GM12878 (cell line): ENCODE data around the gene GOLGA5. TPM values are rescaled to one million over a fixed set of nuclear protein-coding genes. Genes with fewer than 3 reads are reported as not detected.

Source experiments
- ATAC-seq: fragments of 200-7000 bp; cut with Tn5 transposase; 3 replicates; pipeline ENCODE4 v1.9.1; 2020; ENCODE audit warnings: mild to moderate bottlenecking, moderate library complexity
- BruUV-seq: library from RNA; stranded (reverse); fragments of 400-500 nt; replicated peaks from 2 replicates; lab custom pipeline; 2021; lab: Mats Ljungman, UMichigan
- CTCF ChIA-PET: fragments of 300-600 bp; sonication (Branson Sonifier 250); formaldehyde crosslinking; extraction: SDS; loops from one replicate; lab custom pipeline; 2021; ENCODE audit warnings: inconsistent platforms; lab: Yijun Ruan, JAX
- POLR2A ChIA-PET: fragments of 350-600 bp; formaldehyde crosslinking; extraction: SDS; loops from one replicate; lab custom pipeline; 2021; ENCODE audit warnings: inconsistent platforms; lab: Charles Lee
- RAD21 ChIA-PET: fragments of 300-600 bp; sonication (Branson Sonifier 250); formaldehyde crosslinking; loops from one replicate; lab custom pipeline; 2023; ENCODE audit warnings: antibody characterized with exemption; ENCODE audit not compliant: unreplicated experiment; lab: Charles Lee
- SMC1A ChIA-PET: fragments of 300-600 bp; sonication (Branson Sonifier 250); formaldehyde crosslinking; loops from one replicate; lab custom pipeline; 2023; ENCODE audit not compliant: unreplicated experiment, uncharacterized antibody; lab: Charles Lee
- DNase-seq: peaks from one replicate; pipeline ENCODE4 v3.0.0-alpha.2; 2011; ENCODE audit warnings: low read depth, low spot score
- FAIRE-seq: peaks from 3 replicates; lab custom pipeline; 2011; peaks lifted over from hg19 to GRCh38; lab: Jason Lieb, UNC
- H2AFZ ChIP-seq: 2 replicates; pipeline ENCODE4 v1.6.0; 2011; ENCODE audit warnings: low read depth, low read length, control low read depth; ENCODE audit not compliant: control insufficient read depth
- H3K27ac ChIP-seq: 2 replicates; pipeline ENCODE4 v1.5.1; 2011; ENCODE audit warnings: control low read depth; ENCODE audit not compliant: control insufficient read depth, insufficient read depth
- H3K27me3 ChIP-seq, 2 experiments: replicated peaks in 1 of 2; 2 replicates each; pipeline versions ENCODE4 v1.6.0 to v1.6.1; 2011; ENCODE audit warnings: low read length in 1 of 2; ENCODE audit not compliant: control insufficient read depth in 2 of 2, insufficient read depth in 2 of 2
- H3K36me3 ChIP-seq, 2 experiments: 2 replicates each; pipeline ENCODE4 v1.5.1; 2011; ENCODE audit warnings: low read length in 1 of 2; ENCODE audit not compliant: control insufficient read depth in 2 of 2, insufficient read depth in 2 of 2
- H3K4me1 ChIP-seq: 2 replicates; pipeline ENCODE4 v1.6.1; 2011; ENCODE audit warnings: mild to moderate bottlenecking, low read length, moderate library complexity, mixed read lengths; ENCODE audit not compliant: control insufficient read depth, insufficient read depth
- H3K4me2 ChIP-seq: 2 replicates; pipeline ENCODE4 v1.6.0; 2011; ENCODE audit warnings: control low read depth; ENCODE audit not compliant: control insufficient read depth, insufficient read depth
- H3K4me3 ChIP-seq: fragments of 200-600 bp; sonication (generic); 2 replicates; pipeline ENCODE4 v1.5.1; 2016
- H3K79me2 ChIP-seq: 2 replicates; pipeline ENCODE4 v1.6.0; 2011; ENCODE audit warnings: low read length; ENCODE audit not compliant: control insufficient read depth, insufficient read depth
- H3K9ac ChIP-seq: 2 replicates; pipeline ENCODE4 v1.8.0; 2011; ENCODE audit warnings: low read length, control low read depth, mixed read lengths; ENCODE audit not compliant: control insufficient read depth, insufficient read depth
- H3K9me3 ChIP-seq: replicated peaks from 3 replicates; pipeline ENCODE4 v1.5.1; 2011; ENCODE audit warnings: mild to moderate bottlenecking, low read length; ENCODE audit not compliant: control insufficient read depth, insufficient read depth
- H4K20me1 ChIP-seq: 2 replicates; pipeline ENCODE4 v1.6.0; 2011; ENCODE audit not compliant: control insufficient read depth, insufficient read depth
- CBFB ChIP-seq: IDR thresholded peaks from 2 replicates; pipeline ENCODE4 v1.6.1; 2016; ENCODE audit warnings: antibody characterized with exemption, low read depth
- CHD2 ChIP-seq: IDR thresholded peaks from 2 replicates; pipeline ENCODE4 v1.6.1; 2011; ENCODE audit warnings: low read depth, low read length, improper control_type of control experiment, borderline replicate concordance
- EP300 ChIP-seq, 2 experiments: fragments of 150-350 bp in 1 of 2; IDR thresholded peaks; 2 replicates each; pipeline ENCODE4 v1.6.1; 2011 to 2012; ENCODE audit warnings: low read depth in 2 of 2, low read length in 2 of 2, borderline replicate concordance in 1 of 2, improper control_type of control experiment in 1 of 2, inconsistent platforms in 1 of 2; ENCODE audit not compliant: control insufficient read depth in 1 of 2
- ESRRA ChIP-seq: IDR thresholded peaks from 2 replicates; pipeline ENCODE4 v1.6.1; 2012; ENCODE audit warnings: mild to moderate bottlenecking, low read length, improper control_type of control experiment
- FOXM1 ChIP-seq: IDR thresholded peaks from 2 replicates; pipeline ENCODE4 v1.6.1; 2012; ENCODE audit warnings: low read depth, mild to moderate bottlenecking, inconsistent platforms, low read length, moderate library complexity
- KAT2A ChIP-seq: conservative IDR thresholded peaks from 2 replicates; pipeline ENCODE4 v1.6.1; 2011; ENCODE audit warnings: low read depth, low read length; ENCODE audit not compliant: control insufficient read depth
- KDM1A ChIP-seq: fragments of 200-600 bp; sonication (generic); IDR thresholded peaks from 2 replicates; pipeline ENCODE4 v1.6.1; 2016; ENCODE audit warnings: borderline replicate concordance
- MEF2B ChIP-seq: fragments of 450-650 bp; IDR thresholded peaks from 2 replicates; pipeline ENCODE4 v1.6.1; 2018; ENCODE audit warnings: mild to moderate bottlenecking, moderate library complexity; ENCODE audit not compliant: partially characterized antibody, poor library complexity, severe bottlenecking
- MYC ChIP-seq: IDR thresholded peaks from 2 replicates; pipeline ENCODE4 v1.6.1; 2011; ENCODE audit warnings: mild to moderate bottlenecking, low read length, moderate library complexity, inconsistent platforms; ENCODE audit not compliant: insufficient read depth, insufficient replicate concordance, insufficient read length, severe bottlenecking
- PML ChIP-seq: IDR thresholded peaks from 2 replicates; pipeline ENCODE4 v1.6.1; 2012; ENCODE audit warnings: low read length, inconsistent platforms
- RAD21 ChIP-seq: IDR thresholded peaks from 2 replicates; pipeline ENCODE4 v1.6.1; 2011; ENCODE audit warnings: mild to moderate bottlenecking, low read depth, low read length, moderate library complexity; ENCODE audit not compliant: insufficient read depth
- SMARCA5 ChIP-seq: fragments of 450-650 bp; IDR thresholded peaks from 2 replicates; pipeline ENCODE4 v1.6.1; 2017; ENCODE audit warnings: mild to moderate bottlenecking
- SREBF1 ChIP-seq: IDR thresholded peaks from 2 replicates; pipeline ENCODE4 v1.6.1; 2012; ENCODE audit warnings: mild to moderate bottlenecking, low read length
- SRF ChIP-seq, 2 experiments: IDR thresholded peaks; 2 replicates each; pipeline ENCODE4 v1.6.1; 2011; ENCODE audit warnings: low read depth in 2 of 2, low read length in 2 of 2, mild to moderate bottlenecking in 1 of 2, moderate library complexity in 1 of 2
- TAF1 ChIP-seq: IDR thresholded peaks from 2 replicates; pipeline ENCODE4 v1.6.1; 2011; ENCODE audit warnings: mild to moderate bottlenecking, low read depth, low read length, borderline replicate concordance
- WGBS: methylation state at CpG from one replicate; pipeline ENCODE4 v1.1.6; 2016; ENCODE audit warnings: low lambda C conversion rate; ENCODE audit not compliant: insufficient replicate concordance, insufficient coverage; ENCODE audit errors: missing lambda C conversion rate; 5-methylcytosine and 5-hydroxymethylcytosine counted together
- in situ Hi-C: fragments of 300-500 bp; cut with MboI; formaldehyde crosslinking; loops from 9 replicates; pipeline ENCODE4 v1.14.3; 2018; ENCODE audit warnings: mixed read lengths
- intact Hi-C: fragments of 100-400 bp; cut with micrococcal nuclease; formaldehyde crosslinking; loops from one replicate; pipeline ENCODE4 v1.14.2; 2022; ENCODE audit not compliant: unreplicated experiment
- polyA plus RNA-seq, 11 experiments: library from polyadenylated mRNA; depleted of rRNA in 4 of 11; unstranded in 6 of 11; stranded (reverse) in 5 of 11; fragments of >200 nt; fragmentation: Nextera tagmentation in 4 of 11; fragmentation: Illumina TruSeq in 1 of 11; extraction: Ambion mirVana in 4 of 11; extraction: Trizol in 1 of 11; gene quantifications; 1 replicate in 1 of 11; 2 replicates in 10 of 11; pipeline versions ENCODE4 v1.2.1 to v1.2.3, GENCODE V29; 2011 to 2016; ENCODE audit warnings: inconsistent platforms in 2 of 11, missing spikeins in 2 of 11, low read depth in 1 of 11
- total RNA-seq, 4 experiments: library from RNA; depleted of rRNA in 3 of 4; stranded (reverse); fragments of >200 nt in 3 of 4; fragmentation: Illumina TruSeq in 1 of 4; extraction: Trizol in 1 of 4; gene quantifications; 2 replicates each; pipeline versions ENCODE4 v1.2.1 to v1.2.3, GENCODE V29; 2013 to 2021
- TF ChIP-seq, protein P1 (sequence below): fragments of 450-650 bp; IDR thresholded peaks from 2 replicates; pipeline ENCODE4 v1.6.1; 2017; ENCODE audit warnings: antibody characterized with exemption, mild to moderate bottlenecking, moderate library complexity
- TF ChIP-seq, protein P2 (sequence below): IDR thresholded peaks from 2 replicates; pipeline ENCODE4 v1.6.1; 2011; ENCODE audit warnings: borderline replicate concordance, low read depth, mild to moderate bottlenecking, moderate library complexity, low read length; ENCODE audit not compliant: insufficient read depth, poor library complexity, severe bottlenecking
- TF ChIP-seq, protein P3 (sequence below): fragments of 450-650 bp; IDR thresholded peaks from 2 replicates; pipeline ENCODE4 v1.6.1; 2016; ENCODE audit warnings: mild to moderate bottlenecking

Gene GOLGA5
- total and polyA plus RNA-seq, 10 of the 15 experiments (the other 5 are each of a cell fraction or from before 2014, with no cell fraction given), result 10.9 to 30.1 (median 19.7) TPM

DNA sequence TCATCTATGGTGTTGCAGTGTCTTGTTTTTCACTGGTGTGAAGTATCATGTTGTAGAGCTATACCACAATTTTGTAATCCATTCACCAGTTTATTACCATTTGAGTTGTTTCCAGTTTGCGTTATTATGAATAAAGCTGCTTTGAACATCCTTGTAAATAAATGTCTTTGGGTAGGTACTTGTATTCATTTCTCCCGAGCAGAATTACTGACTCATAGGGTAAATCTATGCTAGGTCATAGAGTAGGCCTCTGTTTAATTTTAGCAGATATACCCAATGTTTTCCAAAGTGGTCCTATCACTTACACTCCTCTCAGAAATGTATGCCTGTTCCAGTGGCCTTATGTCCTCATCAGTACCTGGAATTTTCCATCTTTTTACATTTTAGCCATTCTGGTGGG, 6.6 kb upstream of the GOLGA5 start:
- SMC1A ChIA-PET, result interaction anchor here (2.0 to 10.8 kb wide), 3 partner anchors 39 to 84 kb away, joined by 5 to 151 read pairs (median 9); partner anchors contain the start of gene LGMN
- FAIRE-seq (no peak), ATAC-seq (no peak), DNase-seq (no peak)
- H3K9ac ChIP-seq, result no peak overlapping the region
- POLR2A ChIA-PET, result interaction anchor here (0.6 kb wide), 1 partner anchor 20 kb away, joined by 6 read pairs; no protein-coding TSS in a partner anchor
- no peaks in the 10 kb centered on the region for H3K79me2 ChIP-seq
- in situ Hi-C loops, result no loop called here
- H3K4me3 ChIP-seq, result no peak overlapping the region
- no peaks in the 10 kb centered on the region for H3K27me3 ChIP-seq
- 52% methylated on average over 2 of the region's 2 CpGs for WGBS
- no TSS peak for BruUV-seq
- no peaks in the 10 kb centered on the region for H3K4me1 ChIP-seq
- H3K36me3 ChIP-seq, result no peaks in the 10 kb centered on the region
- RAD21 ChIA-PET, result interaction anchor here (1.1 kb wide), 1 partner anchor 72 kb away, joined by 3 read pairs; no protein-coding TSS in a partner anchor
- TF ChIP-seq, protein P1, sequence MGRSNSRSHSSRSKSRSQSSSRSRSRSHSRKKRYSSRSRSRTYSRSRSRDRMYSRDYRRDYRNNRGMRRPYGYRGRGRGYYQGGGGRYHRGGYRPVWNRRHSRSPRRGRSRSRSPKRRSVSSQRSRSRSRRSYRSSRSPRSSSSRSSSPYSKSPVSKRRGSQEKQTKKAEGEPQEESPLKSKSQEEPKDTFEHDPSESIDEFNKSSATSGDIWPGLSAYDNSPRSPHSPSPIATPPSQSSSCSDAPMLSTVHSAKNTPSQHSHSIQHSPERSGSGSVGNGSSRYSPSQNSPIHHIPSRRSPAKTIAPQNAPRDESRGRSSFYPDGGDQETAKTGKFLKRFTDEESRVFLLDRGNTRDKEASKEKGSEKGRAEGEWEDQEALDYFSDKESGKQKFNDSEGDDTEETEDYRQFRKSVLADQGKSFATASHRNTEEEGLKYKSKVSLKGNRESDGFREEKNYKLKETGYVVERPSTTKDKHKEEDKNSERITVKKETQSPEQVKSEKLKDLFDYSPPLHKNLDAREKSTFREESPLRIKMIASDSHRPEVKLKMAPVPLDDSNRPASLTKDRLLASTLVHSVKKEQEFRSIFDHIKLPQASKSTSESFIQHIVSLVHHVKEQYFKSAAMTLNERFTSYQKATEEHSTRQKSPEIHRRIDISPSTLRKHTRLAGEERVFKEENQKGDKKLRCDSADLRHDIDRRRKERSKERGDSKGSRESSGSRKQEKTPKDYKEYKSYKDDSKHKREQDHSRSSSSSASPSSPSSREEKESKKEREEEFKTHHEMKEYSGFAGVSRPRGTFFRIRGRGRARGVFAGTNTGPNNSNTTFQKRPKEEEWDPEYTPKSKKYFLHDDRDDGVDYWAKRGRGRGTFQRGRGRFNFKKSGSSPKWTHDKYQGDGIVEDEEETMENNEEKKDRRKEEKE, result no peak
- TF ChIP-seq TAF1, result no peak
- TF ChIP-seq CHD2, result no peak
- TF ChIP-seq SMARCA5, result no peak
- TF ChIP-seq SREBF1, result no peak
- TF ChIP-seq RAD21, result no peak
- no peak for TF ChIP-seq MEF2B
- TF ChIP-seq, protein P2, sequence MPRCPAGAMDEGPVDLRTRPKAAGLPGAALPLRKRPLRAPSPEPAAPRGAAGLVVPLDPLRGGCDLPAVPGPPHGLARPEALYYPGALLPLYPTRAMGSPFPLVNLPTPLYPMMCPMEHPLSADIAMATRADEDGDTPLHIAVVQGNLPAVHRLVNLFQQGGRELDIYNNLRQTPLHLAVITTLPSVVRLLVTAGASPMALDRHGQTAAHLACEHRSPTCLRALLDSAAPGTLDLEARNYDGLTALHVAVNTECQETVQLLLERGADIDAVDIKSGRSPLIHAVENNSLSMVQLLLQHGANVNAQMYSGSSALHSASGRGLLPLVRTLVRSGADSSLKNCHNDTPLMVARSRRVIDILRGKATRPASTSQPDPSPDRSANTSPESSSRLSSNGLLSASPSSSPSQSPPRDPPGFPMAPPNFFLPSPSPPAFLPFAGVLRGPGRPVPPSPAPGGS, result no peak
- TF ChIP-seq KAT2A, result no peak
- TF ChIP-seq PML, result no peak
- no peak for TF ChIP-seq SRF (IDR thresholded peaks at IDR 0.05; ENCODE audit: low read depth in 2 of 2, low read length in 2 of 2)
- TF ChIP-seq FOXM1, result no peak
- no peak for TF ChIP-seq ESRRA
- no peak for TF ChIP-seq CBFB
- TF ChIP-seq MYC, result no peak
- TF ChIP-seq, protein P3, sequence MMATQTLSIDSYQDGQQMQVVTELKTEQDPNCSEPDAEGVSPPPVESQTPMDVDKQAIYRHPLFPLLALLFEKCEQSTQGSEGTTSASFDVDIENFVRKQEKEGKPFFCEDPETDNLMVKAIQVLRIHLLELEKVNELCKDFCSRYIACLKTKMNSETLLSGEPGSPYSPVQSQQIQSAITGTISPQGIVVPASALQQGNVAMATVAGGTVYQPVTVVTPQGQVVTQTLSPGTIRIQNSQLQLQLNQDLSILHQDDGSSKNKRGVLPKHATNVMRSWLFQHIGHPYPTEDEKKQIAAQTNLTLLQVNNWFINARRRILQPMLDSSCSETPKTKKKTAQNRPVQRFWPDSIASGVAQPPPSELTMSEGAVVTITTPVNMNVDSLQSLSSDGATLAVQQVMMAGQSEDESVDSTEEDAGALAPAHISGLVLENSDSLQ, result no peak
- no peak for TF ChIP-seq KDM1A
- TF ChIP-seq EP300 (IDR thresholded peaks at IDR 0.05; ENCODE audit: borderline replicate concordance in 1 of 2, control insufficient read depth in 1 of 2, low read depth in 2 of 2, low read length in 2 of 2), result no peak
- CTCF ChIA-PET, result interaction anchor here (0.7 to 8.6 kb wide), 7 partner anchors 12 to 101 kb away, joined by 3 to 122 read pairs (median 4); no protein-coding TSS in a partner anchor
- no peak overlapping the region for H3K27ac ChIP-seq
- no peak overlapping the region for H2AFZ ChIP-seq
- H4K20me1 ChIP-seq, result no peaks in the 10 kb centered on the region
- intact Hi-C loops, result no loop called here
- H3K4me2 ChIP-seq, result no peak overlapping the region
- peaks cover 5% of the 10 kb centered on the region for H3K9me3 ChIP-seq
